ENCODE data around the gene ANKRD35. TPM values are rescaled to one million over a fixed set of nuclear protein-coding genes. Genes with fewer than 3 reads are reported as not detected.
"Not testable (repeated sequence)": the region's sequence is repeated elsewhere in the genome, so short reads cannot be mapped to it uniquely, and the experiment has no call there.

Gene ANKRD35
- total RNA-seq, 1 donor from 2014 or later, result not detected

GRCh38 chr1:145826030-145826429 lies 59.6 kb downstream of the ANKRD35 start:
- Mint-ChIP-seq H3K27me3 (no peaks in the 10 kb centered on the region), H3K4me1 (peaks cover 22% of the 10 kb centered on the region), H3K4me3 (peak overlapping the region; percentile 8), H3K9me3 (no peaks in the 10 kb centered on the region), H3K36me3 (ENCODE audit: low read depth) (peaks cover 59% of the 10 kb centered on the region), H3K27ac (no peak overlapping the region)
- CTCF ChIA-PET, result interaction anchor here (3.1 kb wide), 1 partner anchor 20 kb away, joined by 18 read pairs; the partner anchor contains the start of gene NUDT17
- TF ChIP-seq CTCF (IDR thresholded peaks at IDR 0.05), result no peak
- POLR2A ChIA-PET, result interaction anchor here (0.6 to 3.2 kb wide), 5 partner anchors 19 to 225 kb away, joined by 5 to 48 read pairs (median 12); partner anchors contain the start of genes NUDT17 and PIAS3
- ATAC-seq (ENCODE audit: low read depth) (no peak), DNase-seq (no peak)
- intact Hi-C loops (cut with micrococcal nuclease), result no loop called here

DNA sequence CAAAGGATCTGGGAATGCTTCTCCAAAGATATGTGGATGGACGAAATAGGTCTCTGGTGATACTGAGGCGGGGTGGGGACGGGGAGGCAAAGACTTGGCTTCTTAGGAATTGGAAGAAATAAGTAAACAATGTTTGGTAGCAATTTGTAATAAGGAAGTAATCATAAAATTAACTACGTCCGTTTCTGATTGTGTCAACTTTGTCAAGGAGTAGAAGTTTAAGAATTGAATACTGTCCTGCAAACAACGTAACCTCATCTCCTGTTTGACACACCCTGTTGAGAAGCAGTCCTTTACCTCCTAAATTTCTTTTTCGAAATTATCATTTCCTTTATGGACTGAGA lies 61.2 kb downstream of the ANKRD35 start:
- Mint-ChIP-seq H3K27me3 (no peaks in the 10 kb centered on the region), H3K27ac (peak overlapping the region; percentile 94), H3K4me1 (peaks cover 24% of the 10 kb centered on the region), H3K9me3 (no peaks in the 10 kb centered on the region), H3K4me3 (peak overlapping the region; percentile 97), H3K36me3 (ENCODE audit: low read depth) (peaks cover 46% of the 10 kb centered on the region)
- CTCF ChIA-PET, result interaction anchor here (1.0 kb wide), 1 partner anchor 21 kb away, joined by 4 read pairs; the partner anchor contains the start of gene NUDT17
- intact Hi-C loops (cut with micrococcal nuclease), result loop anchor here (1.0 to 2.0 kb wide), 2 partner anchors 18 to 35 kb away; partner anchors contain the start of gene PIAS3
- TF ChIP-seq CTCF (IDR thresholded peaks at IDR 0.05), result no peak
- no peak for ATAC-seq (ENCODE audit: low read depth)
- no peak for DNase-seq
- POLR2A ChIA-PET, result interaction anchor here (0.6 to 3.2 kb wide), 14 partner anchors 10 to 544 kb away, joined by 3 to 48 read pairs (median 6); partner anchors contain the start of genes ANKRD34A, LIX1L, NUDT17 and PEX11B

DNA sequence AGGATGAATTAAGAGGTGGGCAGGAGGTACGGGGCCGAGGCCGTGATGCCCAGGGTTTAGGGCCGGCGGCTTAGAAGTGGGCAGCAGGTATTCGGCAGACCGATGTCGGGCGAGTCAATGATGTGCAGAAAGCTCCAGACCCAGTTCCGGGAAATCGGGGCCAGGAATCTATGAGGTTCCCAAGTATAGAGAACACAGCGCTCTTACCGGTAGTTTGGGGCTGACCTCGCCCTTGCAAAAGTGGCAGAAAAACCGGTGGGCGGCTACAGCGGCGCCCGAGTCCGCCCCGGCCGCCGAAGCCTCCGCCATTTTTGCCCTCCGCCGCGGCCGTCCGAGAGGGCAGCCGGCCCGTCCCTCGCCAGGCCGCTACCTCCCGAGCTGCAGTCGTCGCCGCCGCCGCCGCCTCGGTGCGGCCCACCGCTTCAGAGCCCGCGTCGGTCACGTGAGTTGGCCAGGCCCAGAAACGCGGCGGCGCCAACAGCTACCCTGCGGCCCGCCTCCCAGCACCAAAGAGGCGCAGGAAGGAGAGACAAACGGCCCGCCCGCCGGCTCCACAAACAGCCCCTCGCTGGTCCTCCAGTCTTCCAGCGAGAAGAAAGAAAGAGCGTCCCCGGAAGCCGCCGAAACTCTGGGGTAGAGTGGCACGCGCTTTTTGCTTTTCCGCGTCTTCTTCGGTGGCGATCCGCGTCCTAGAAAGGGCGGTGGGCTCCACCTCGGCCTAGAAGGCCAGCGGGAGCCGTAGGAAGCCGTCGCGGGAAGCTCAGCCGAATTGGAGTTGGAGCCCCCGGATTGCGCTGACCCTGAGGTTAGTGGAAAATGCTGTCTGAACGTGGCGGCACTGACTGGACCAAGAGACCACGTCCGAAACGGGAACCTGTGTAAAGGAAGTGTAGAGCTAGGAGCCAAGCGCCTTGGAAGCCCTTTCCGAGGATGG lies 61.8 kb downstream of the ANKRD35 start, which contains the start of the genes POLR3C and RNF115:
Gene POLR3C, plus strand, starts transcription at position 636 of the 934 bp plus-strand sequence. CDS start 1,577 bp downstream, outside the sequence.
Gene RNF115, minus strand, starts transcription at position 531 of the 934 bp plus-strand sequence. Its CDS starts 222 bp downstream, at position 309.
- Mint-ChIP-seq H3K27ac (peak within 1 kb of the TSS; percentile 94), H3K4me1 (peaks cover 25% of the 10 kb centered on the region), H3K4me3 (peak within 1 kb of the TSS; percentile 97), H3K9me3 (no peaks in the 10 kb centered on the region), H3K27me3 (no peaks in the 10 kb centered on the region), H3K36me3 (ENCODE audit: low read depth) (peaks cover 42% of the 10 kb centered on the region)
- POLR2A ChIA-PET, result interaction anchor here (0.5 to 3.2 kb wide), 16 partner anchors 11 to 1411 kb away, joined by 3 to 48 read pairs (median 6); partner anchors contain the start of genes ANKRD34A, LIX1L, NUDT17 and PEX11B
- intact Hi-C loops (cut with micrococcal nuclease), result loop anchor here (1.0 to 2.0 kb wide), 2 partner anchors 19 to 35 kb away; partner anchors contain the start of gene PIAS3
- no peak for TF ChIP-seq CTCF (IDR thresholded peaks at IDR 0.05)
- CTCF ChIA-PET, result interaction anchor here (1.0 kb wide), 1 partner anchor 21 kb away, joined by 4 read pairs; the partner anchor contains the start of gene NUDT17
- ATAC-seq (ENCODE audit: low read depth) (peak; percentile 95), DNase-seq (peak; percentile 80)

GRCh38 chr1:145822779-145823331 lies 62.8 kb downstream of the ANKRD35 start:
- H3K27ac Mint-ChIP-seq; DNase-seq; ATAC-seq (ENCODE audit: low read depth); CTCF ChIA-PET; H3K9me3 Mint-ChIP-seq; H3K4me3 Mint-ChIP-seq; H3K27me3 Mint-ChIP-seq; intact Hi-C loops (cut with micrococcal nuclease): not testable (repeated sequence)
- Mint-ChIP-seq H3K36me3 (ENCODE audit: low read depth) (peaks cover 32% of the 10 kb centered on the region), H3K4me1 (peaks cover 21% of the 10 kb centered on the region)
- POLR2A ChIA-PET, result interaction anchor here (2.2 to 3.2 kb wide), 3 partner anchors 22 to 135 kb away, joined by 11 to 29 read pairs (median 12); partner anchors contain the start of genes LIX1L and NUDT17

GRCh38 chr1:145818095-145818494 lies 67.6 kb downstream of the ANKRD35 start:
- peaks cover 12% of the 10 kb centered on the region for H3K4me1 Mint-ChIP-seq
- intact Hi-C loops (cut with micrococcal nuclease); H3K4me3 Mint-ChIP-seq; H3K36me3 Mint-ChIP-seq (ENCODE audit: low read depth); DNase-seq; H3K27ac Mint-ChIP-seq; H3K27me3 Mint-ChIP-seq; POLR2A ChIA-PET; ATAC-seq (ENCODE audit: low read depth); CTCF ChIA-PET; H3K9me3 Mint-ChIP-seq: not testable (repeated sequence)

Other genes starting within 250 kb of the ANKRD35 start
- gene PDZK1, start 178.5 kb downstream of the ANKRD35 start, total RNA-seq, result 0.13 TPM in 1 of 2 replicates, not detected in the other
- gene CD160, start 166.4 kb downstream of the ANKRD35 start, total RNA-seq, result not detected in 2 replicates
- gene RNF115, start 61.8 kb downstream of the ANKRD35 start, total RNA-seq, result 15.3 and 19.7 TPM in 2 replicates
- 43.7 and 51.2 TPM in 2 replicates for gene POLR3C, start 61.7 kb downstream of the ANKRD35 start, total RNA-seq
- gene NUDT17, start 40.2 kb downstream of the ANKRD35 start, total RNA-seq, result 2.9 and 5.4 TPM in 2 replicates
- 29.0 and 30.9 TPM in 2 replicates for gene PIAS3, start 26.8 kb downstream of the ANKRD35 start, total RNA-seq
- gene ITGA10, start 24.2 kb upstream of the ANKRD35 start, total RNA-seq, result 2.7 and 3.7 TPM in 2 replicates
- gene PEX11B, start 32.9 kb upstream of the ANKRD35 start, total RNA-seq, result 42.7 and 47.7 TPM in 2 replicates
- 178 and 201 TPM in 2 replicates for gene RBM8A, start 41.6 kb upstream of the ANKRD35 start, total RNA-seq
- 30.1 and 31.7 TPM in 2 replicates for gene LIX1L, start 72.2 kb upstream of the ANKRD35 start, total RNA-seq
- gene ANKRD34A, start 78.7 kb upstream of the ANKRD35 start, total RNA-seq, result 1.4 and 2.4 TPM in 2 replicates
- gene POLR3GL, start 78.8 kb upstream of the ANKRD35 start, total RNA-seq, result 22.7 and 23.7 TPM in 2 replicates
- gene TXNIP, start 110.7 kb upstream of the ANKRD35 start, total RNA-seq, result 300 and 306 TPM in 2 replicates
- not detected in 2 replicates for gene HJV, start 135.9 kb upstream of the ANKRD35 start, total RNA-seq